SH-SY5Y (cell line): Measurements from ENCODE around the gene KIF26B.

Source experiments
- GATA2 ChIP-seq: IDR thresholded peaks from 2 replicates; pipeline ENCODE4 v1.6.1; 2011; ENCODE audit warnings: mild to moderate bottlenecking, low read depth, low read length
- GATA3 ChIP-seq: IDR thresholded peaks from 2 replicates; pipeline ENCODE4 v1.6.1; 2011; ENCODE audit warnings: low read depth, mild to moderate bottlenecking, low read length, moderate library complexity

GRCh38 chr1:245389873-245390272 lies 235.1 kb downstream of the KIF26B start:
- TF ChIP-seq GATA2 = no peak
- TF ChIP-seq GATA3 = no peak
